DND-41 (cell line): ENCODE measurements around the gene KRTAP10-6.

Source experiments
- CTCF ChIP-seq: IDR thresholded peaks from 2 replicates; pipeline ENCODE4 v1.5.1; 2012; ENCODE audit warnings: borderline replicate concordance, low read length, moderate library complexity, mild to moderate bottlenecking; ENCODE audit not compliant: poor library complexity, severe bottlenecking; ENCODE audit errors: extremely low read depth
- EZH2 ChIP-seq: IDR thresholded peaks from 3 replicates; pipeline ENCODE4 v1.6.1; 2012; ENCODE audit warnings: borderline replicate concordance, low read depth, mild to moderate bottlenecking, moderate library complexity, low read length, inconsistent platforms; ENCODE audit not compliant: severe bottlenecking

- TF ChIP-seq EZH2 (no peak), CTCF (no peak)
These were observed 34.0 kb upstream of the KRTAP10-6 start for GRCh38 chr21:44626262-44626661.
